ENCODE data around the gene MAP1LC3B2.

Gene MAP1LC3B2

DNA sequence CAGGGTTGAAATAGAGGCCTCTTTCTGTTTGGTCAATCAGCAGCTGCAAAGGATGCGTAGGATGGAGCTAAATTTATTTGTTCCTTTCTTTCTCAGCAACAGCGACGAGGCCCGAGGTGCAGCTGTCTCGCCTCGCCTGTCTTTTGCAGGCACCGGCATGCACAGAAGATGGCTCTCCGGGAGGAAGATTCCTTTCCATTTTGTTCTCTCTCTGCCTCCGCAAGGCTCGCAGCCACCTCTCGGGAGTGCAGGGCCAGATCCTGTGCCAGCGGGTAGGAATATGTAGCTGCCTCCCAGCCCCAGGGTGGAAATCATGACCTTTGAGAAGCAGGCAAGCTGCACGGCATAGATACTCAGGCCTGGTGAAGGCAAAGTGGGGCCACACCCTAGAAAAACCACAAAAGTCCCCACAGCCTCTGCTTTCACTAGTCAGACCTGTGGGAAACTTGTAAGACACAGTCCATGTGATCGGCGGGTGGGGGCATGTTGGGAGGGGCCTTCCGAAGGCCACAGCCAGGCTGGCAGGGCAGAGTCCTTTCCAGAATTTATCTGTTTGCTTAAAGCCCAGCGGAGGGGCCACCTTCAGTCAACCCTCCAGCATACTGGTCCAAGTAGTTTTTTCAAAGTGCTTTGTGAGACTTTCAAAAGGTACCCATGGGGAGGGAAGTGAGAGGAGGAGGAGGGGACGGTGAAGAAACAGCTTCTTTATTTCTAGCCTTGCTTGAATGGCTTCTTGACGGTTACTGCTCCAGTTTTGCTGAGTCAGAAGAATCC is at the start of gene MAP1LC3B2:
Gene MAP1LC3B2 (plus strand): TSS at position 220 of the 774 bp plus-strand sequence. CDS start 16,562 bp downstream, outside the sequence.
- peak; percentile 48 for DNase-seq (ENCODE audit: low spot score)

DNA sequence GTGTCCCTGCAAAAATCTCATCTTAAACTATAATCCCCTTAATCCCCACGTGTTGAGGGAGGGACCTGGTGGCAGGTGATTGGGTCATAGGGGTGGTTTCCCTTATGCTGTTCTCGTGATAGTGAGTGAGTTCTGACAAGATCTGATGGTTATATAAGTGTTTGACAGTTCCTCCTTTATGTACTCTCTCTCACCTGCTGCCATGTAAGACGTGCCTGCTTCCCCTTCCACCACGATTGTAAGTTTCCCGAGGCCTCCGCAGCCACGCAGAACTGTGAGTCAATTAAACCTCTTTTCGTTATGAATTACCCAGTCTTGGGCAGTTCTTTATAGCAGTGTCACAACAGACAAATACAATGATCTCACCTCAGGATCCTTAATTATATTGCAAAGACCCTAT is 45.2 kb upstream of the MAP1LC3B2 start:
- DNase-seq (ENCODE audit: low spot score) = no peak

DNA sequence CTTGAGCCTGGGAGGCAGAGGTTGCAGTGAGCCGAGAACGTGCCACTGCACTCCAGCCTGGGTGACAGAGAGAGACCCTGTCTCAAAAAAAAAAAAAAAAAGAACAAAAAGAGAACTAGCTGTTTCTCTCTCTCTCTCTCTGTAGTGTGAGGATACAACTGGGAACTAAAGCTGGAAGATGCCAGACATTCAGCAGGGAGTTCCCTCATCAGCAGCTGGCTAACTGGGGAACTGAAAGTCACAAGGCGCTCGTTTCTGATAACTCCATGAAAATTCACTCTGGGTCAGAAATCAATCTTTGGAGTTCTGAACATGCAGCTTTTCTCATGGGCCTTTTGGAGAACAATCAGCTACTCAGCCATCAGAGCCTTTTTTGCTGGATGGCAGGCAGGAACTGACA is 43.5 kb upstream of the MAP1LC3B2 start:
- no peak for DNase-seq (ENCODE audit: low spot score)

DNA sequence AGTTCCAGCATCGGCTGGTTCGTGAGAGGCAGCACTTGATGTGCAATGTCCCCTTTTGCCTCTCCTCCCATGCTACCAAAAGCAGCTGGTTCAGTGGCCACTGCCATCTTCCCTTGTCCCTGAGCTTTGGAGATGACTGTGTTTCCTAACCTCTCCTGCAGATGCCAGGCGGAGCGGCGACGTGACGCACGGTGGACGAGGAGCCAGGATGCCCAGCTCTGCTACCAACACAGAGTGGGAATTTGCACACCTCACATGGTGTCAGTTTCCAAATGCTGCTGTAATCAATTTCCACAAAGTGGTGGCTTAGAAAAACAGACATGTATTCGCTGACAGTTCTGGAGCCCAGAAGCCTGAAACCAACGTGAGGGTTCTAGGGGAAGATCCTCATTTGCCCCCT is 42.5 kb upstream of the MAP1LC3B2 start:
- no peak for DNase-seq (ENCODE audit: low spot score)

GRCh38 chr12:116517431-116518045 is 41.6 kb upstream of the MAP1LC3B2 start:
- DNase-seq (ENCODE audit: low spot score) = no peak

DNA sequence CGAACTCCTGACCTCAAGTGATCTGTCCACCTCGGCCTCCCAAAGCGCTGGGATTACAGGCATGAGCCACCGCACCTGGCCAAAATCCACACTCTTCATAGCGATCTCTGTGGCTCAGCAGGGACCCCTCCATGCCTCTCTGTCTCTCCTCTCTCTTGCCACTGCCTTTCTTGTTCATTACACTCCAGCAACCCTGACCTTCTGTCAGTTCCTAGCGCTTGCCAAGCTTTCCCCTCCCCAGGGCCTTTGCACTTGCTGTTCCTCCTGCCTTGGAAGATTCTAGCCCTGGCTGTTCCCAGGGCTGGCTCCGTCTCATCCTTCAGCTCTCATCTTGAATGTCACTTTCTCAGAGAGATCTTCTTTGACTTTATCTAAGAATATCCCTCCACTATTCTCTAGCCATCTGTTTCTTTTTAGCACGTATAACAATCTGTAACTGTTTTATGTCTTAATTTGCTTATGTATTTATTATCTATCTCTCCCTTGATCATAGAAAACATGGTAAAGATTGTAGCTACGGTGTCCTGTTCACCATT is 38.9 kb upstream of the MAP1LC3B2 start:
- DNase-seq (ENCODE audit: low spot score) = no peak

GRCh38 chr12:116520801-116521471 is 38.2 kb upstream of the MAP1LC3B2 start:
- DNase-seq (ENCODE audit: low spot score) = no peak

DNA sequence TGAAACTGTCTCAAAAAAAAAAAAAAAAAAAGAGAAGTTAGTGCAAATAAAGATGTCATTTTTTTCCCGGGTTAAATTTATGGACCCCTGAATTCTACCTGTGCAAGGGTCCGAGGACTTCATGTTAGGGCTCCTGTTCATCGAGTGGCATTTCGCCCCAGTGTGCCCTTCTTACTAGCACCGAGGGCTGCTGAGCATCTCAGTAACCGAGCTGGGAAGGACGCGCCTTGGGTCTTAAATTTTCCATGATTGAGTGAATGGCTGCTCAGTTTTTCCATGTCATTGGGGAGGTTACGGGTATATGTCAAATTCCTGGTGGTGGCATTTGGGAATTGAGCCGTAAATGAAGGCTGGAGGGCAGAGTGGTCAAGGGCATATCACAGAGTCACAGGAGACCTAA is 34.9 kb upstream of the MAP1LC3B2 start:
- no peak for DNase-seq (ENCODE audit: low spot score)

DNA sequence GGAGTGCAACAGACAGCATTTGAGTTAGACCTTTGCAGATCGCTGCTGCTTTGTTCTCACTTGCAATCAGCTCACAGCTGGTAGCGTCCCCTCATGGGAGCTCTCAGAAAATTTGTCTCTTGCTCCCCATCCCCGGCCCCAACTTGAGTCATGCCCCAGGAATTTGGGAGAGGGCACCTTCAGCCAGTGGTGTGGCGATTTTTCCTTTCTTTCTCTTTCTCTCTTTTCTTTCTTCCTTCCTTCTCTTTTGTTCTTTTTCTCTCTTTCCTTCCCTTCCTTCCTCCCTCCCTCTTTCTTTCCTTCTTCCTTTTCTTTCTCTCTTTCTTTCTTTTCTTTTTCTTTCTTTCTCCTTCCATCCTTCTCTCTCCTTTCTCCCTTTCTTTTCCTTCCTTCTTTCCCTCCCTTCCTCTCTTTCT is 34.2 kb upstream of the MAP1LC3B2 start:
- no peak for DNase-seq (ENCODE audit: low spot score)

GRCh38 chr12:116525418-116526001 is 33.7 kb upstream of the MAP1LC3B2 start:
- peak; percentile 84 for DNase-seq (ENCODE audit: low spot score)

DNA sequence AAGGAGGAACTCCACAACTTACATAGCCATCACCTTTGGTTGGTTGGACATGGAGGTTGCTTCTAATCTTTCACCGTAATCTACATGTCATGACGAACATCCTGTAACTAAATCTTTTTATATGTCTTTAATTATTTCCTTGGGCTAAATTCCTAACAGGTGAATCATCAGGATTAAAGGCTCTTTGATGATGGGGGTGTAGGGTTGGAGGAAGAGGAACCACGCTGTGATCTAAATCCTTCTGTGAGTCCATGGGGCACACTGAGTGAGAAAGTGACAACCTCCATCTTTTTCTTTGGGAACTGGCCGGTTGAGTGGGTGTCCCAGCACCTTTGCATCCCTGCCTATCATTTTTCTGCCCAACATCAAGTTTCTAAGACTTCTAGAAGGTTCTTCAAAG is 31.1 kb upstream of the MAP1LC3B2 start:
- DNase-seq (ENCODE audit: low spot score) = no peak

DNA sequence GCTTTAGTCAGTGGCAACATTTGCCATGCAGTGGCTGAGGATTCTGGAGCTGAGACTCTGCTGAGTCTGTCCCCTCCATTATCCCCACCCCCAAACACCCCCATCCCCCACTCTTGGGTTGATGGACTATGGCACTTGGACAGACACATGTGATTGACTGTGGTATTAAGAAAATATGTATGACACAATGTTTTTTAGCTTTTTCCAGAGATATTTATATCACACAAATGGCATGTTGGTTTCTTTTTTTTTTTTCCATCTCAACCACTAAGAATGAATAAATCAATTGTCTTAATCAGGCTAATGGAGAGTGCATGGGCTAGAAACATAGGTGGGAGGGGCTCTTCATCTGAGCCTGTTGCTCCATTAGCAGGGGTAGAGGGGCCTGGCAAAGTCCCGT is 30.7 kb upstream of the MAP1LC3B2 start:
- peak; percentile 42 for DNase-seq (ENCODE audit: low spot score)

DNA sequence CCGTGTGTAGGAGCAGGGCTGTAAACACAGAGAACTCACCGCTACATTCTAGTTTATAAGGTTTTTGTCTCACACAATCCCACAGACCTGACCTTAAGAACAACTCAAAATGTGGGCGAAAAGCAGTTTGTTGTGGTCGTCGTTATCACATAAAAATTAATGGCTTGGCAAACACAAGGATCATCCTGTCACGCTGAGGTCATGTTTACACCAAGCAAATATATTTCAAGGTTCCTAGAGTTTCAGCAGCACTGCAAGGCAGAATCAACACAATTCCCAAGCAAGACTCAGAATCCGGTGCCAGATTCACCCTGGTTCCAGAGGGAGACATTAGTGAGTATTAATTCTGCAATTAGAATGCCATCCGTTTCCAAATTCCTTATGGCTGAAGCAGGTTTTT is 30.1 kb upstream of the MAP1LC3B2 start:
- DNase-seq (ENCODE audit: low spot score) = no peak

DNA sequence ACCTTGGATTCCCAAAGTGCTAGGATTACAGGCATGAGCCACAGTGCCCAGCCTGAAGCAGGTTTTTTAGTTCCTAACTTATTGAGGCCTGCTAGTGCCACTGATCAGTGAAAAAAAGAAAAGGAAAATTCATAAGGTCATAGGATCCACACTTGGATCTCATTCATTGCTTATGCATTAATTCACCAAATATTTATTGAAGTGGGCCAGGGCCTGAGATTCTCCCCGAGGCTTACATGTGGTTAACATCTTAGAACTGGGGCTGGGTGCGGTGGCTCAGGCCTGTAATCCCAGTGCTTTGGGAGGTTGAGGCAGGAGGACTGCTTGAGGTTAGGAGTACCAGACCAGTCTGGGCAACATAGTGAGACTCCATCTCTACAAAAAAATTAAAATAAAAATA is 29.5 kb upstream of the MAP1LC3B2 start:
- no peak for DNase-seq (ENCODE audit: low spot score)

- DNase-seq (ENCODE audit: low spot score) = no peak
Observed at GRCh38 chr12:116532428-116532827, 26.8 kb upstream of the MAP1LC3B2 start.

DNA sequence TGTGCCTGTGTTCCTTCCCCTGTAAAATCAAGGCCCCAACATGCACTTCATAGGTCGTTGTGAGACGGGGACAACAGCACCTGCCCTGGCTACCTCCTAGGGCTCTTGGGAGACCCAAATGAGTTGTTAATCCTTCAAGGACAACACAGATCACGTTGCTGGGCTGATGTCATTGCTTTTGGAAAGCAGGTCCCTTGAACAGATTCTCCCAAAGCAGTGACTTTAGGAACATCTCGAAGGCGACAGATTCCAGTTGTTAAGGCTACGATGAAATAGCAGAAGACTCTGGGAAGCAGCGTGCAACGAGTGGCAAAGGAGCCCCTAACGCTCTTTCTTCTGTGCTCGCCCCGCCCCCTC is 26.2 kb upstream of the MAP1LC3B2 start:
- no peak for DNase-seq (ENCODE audit: low spot score)

- peak; percentile 85 for DNase-seq (ENCODE audit: low spot score)
Observed at GRCh38 chr12:116533343-116534251, 25.6 kb upstream of the MAP1LC3B2 start.

DNA sequence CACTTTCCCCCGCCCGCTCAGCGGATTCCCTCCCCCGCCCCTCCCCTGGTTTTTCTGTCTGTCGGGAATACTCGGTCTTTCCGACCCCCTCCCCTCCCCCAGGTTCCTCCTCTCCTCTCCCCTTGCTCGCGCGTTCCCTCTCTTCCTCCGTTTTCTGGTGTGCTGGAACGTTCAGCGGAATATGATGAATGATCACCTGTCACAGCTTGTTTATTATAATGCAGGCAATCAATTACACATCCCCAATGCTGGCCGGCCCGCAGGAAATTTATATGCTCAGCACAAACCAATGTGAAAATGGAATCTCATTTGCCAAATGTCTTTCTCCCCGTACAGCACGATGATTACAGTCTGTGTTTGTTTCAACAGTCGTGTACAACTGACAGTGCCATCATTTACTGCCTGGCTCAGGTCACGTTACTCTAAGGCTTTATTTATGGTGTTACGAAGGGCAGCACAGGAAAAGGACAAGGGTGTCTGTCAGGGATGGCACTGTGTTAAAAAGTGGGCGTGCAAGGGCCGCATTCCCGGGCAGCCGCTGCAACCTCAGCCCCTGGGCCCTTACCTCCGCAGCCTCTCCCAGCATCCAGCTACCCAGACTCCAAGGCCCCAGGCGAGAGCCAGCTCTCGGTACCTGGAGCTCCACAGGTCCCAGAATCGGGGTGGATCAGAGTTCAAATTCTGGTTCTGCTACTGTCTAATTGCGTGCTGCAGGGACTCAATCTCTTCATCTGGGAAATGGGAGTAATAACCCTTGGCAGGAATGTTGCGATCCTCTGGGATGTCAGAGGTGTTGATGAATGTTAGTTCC is 24.7 kb upstream of the MAP1LC3B2 start:
- no peak for DNase-seq (ENCODE audit: low spot score)

DNA sequence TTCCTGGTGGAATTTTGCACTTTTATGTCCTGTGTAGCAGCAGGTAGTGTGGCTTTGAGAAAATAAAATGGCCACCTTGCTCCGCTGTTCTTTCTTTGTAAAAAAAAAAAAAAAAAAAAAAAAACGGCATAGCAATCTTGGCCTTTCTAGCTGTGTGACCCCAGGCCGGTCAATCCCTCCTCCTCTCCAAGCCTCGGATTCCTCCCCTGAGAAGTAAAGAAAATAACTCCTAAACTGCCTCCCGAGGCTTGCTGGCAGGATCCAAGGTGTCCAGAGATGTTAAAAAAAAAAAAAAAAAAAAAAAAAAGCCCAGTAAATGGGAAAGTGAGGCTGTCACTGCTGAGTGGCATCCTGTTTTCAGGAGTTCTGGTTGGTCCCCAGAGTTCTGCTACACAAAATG is 23.9 kb upstream of the MAP1LC3B2 start:
- DNase-seq (ENCODE audit: low spot score) = no peak

GRCh38 chr12:116537101-116537904 is 21.9 kb upstream of the MAP1LC3B2 start:
- no peak for DNase-seq (ENCODE audit: low spot score)
